LNCAP (cell line): Measurements from ENCODE around the gene NFS1.

Source experiments
- TF ChIP-seq, protein P1 (sequence below): fragments of 450-650 bp; IDR thresholded peaks from 2 replicates; pipeline ENCODE4 v1.5.1; 2017; ENCODE audit warnings: mild to moderate bottlenecking

NFS1 gene

DNA sequence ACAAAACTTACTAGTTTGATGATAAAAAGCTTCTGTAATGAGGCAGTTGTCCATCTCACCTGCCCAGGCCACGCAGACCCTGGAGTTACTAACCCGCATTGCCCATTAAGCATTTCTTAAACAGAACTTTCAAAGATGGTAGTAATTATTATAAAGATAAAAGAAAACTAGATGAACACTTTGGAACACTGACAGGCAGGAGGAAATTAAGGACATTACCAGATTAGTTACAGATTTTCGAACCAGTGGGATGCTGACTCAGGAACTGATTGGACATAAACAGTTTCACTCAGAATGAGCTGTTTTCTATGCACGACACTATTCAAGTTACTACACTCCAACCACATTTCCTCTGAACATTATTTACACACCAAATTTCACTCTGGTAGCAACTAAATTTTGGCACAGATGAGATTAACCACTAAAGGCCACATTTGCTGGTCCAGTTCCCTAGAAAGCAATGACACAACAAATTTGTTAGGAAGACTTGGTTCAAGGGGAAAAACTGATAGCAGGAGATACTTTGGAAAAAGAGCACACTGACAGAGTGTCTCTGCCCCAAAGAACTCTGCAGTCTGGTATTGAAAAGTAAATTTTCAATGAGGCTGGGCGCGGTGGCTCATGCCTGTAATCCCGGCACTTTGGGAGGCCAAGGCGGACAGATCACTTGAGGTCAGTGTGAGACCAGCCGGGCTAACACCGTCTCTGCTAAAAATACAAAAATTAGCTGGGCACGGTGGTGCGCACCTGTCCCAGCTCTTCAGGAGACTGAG, 3.1 kb upstream of the NFS1 start:
- TF ChIP-seq, protein P1, sequence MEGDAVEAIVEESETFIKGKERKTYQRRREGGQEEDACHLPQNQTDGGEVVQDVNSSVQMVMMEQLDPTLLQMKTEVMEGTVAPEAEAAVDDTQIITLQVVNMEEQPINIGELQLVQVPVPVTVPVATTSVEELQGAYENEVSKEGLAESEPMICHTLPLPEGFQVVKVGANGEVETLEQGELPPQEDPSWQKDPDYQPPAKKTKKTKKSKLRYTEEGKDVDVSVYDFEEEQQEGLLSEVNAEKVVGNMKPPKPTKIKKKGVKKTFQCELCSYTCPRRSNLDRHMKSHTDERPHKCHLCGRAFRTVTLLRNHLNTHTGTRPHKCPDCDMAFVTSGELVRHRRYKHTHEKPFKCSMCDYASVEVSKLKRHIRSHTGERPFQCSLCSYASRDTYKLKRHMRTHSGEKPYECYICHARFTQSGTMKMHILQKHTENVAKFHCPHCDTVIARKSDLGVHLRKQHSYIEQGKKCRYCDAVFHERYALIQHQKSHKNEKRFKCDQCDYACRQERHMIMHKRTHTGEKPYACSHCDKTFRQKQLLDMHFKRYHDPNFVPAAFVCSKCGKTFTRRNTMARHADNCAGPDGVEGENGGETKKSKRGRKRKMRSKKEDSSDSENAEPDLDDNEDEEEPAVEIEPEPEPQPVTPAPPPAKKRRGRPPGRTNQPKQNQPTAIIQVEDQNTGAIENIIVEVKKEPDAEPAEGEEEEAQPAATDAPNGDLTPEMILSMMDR = no peak

DNA sequence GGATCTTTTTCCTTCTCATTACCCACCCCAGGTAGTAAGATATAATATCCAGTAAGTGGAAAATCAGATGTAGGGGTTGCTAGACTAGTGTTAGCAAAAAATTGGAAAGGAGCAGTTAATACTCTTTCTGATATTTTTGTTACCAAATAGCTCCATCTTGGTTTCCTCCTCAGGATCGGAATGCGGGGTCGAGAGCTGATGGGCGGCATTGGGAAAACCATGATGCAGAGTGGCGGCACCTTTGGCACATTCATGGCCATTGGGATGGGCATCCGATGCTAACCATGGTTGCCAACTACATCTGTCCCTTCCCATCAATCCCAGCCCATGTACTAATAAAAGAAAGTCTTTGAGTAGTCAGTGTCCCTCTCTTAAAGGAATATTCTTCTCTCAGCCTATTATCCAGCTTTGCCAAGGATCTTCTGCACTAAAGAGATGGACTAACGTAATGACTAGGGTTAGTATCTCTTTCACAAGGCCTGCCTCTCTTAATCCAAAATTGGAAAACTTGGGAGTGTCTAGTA, 1.5 kb upstream of the NFS1 start:
- TF ChIP-seq, protein P1 = no peak

DNA sequence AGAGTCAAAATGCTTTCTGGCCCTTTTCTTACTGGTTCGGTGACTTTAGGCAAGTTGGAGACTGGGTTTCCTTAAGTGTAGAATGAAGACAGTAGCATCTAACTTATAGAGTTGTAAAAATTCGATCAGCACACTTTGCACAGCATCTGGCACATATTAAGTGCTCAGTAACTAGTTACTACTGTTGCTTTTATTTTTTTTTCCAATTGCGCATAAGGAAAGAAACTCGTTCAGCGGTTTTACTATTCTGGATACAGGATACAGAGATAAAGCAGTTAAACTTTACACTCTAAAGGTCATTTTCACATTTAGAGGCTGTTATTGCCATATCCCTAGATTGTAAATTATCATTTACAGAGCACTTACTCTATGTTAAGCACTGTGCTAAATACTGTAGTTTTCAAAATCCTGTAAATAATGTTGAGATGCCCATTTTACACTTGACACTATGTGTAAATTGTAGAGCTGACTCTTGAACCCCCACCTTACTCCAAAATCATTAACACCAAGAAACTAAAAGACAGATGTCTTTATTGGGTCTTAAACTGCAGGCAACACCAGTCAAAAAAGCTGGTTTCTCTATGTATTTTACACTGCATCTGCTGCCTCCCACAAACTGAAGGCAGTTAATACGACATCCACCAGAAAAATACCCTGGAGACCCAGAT, 939 bp upstream of the NFS1 start:
- TF ChIP-seq, protein P1 = no peak

DNA sequence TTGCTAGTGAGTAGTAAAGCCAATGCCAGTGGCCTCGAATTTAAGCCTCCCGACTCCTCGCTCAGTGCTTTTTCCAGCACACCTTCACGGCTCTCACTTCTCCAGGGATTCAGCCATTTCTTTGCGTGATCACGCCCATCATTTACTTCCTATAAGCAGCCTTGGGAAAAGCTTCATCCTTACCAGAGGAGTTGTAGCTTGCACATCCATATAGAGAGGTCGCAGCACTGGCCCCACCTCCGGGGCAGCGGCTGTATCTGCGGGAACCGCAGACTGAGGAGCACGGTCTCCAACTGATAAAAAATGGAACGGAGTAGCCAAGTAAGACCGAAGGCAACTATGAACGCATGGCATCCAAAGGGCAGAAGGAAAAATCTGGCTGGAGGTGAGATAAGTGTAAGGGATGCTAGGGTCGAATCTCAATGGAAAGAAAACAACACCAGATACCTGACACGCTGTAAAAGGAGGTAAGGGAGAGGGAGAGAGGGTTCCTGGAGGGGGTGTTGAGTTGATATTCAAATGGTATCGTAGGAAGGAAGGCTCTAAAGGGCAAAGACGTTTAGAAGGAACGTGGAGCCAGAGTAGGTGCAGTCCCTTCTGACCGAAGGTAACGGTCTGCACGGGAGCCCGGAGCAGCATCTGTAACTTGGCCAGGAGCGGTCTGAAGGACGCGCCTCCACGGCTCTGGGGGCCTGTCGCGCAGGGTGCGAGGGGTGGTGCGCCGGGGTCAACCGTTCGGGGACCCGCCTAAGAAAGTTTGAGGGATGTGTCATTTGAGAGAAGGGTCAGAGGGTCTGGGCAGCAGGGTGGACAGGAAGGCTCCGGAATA, 640 bp downstream of the NFS1 start:
- TF ChIP-seq, protein P1 = no peak

DNA sequence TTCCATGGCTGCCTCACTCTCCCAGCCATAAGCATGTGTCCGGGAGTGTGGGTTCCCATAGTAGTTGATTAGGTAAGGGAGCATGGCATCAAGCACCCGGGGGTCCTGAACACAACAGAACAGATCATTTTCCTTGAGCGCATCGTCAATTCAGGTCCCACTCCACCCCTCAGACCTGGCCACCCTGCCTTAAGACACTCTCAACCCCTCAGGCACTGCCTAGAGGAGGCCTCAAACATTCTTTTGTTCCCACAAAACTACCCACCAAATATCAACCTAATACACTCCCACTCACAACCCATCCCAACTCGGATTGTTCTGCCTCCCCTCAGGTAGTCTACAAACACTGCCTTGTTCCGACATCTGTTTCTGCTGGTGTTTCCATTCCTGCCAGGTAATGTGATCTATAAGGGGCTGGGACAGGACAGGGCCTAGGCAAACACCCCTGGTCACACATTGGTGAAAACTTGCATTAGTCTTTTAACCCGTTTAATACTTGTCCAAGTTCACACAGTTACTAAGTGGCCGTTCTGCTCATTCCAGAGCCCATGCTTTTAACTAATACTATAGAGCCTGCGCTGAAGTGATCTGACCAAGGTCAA, 1.4 kb downstream of the NFS1 start:
- TF ChIP-seq, protein P1 = no peak

DNA sequence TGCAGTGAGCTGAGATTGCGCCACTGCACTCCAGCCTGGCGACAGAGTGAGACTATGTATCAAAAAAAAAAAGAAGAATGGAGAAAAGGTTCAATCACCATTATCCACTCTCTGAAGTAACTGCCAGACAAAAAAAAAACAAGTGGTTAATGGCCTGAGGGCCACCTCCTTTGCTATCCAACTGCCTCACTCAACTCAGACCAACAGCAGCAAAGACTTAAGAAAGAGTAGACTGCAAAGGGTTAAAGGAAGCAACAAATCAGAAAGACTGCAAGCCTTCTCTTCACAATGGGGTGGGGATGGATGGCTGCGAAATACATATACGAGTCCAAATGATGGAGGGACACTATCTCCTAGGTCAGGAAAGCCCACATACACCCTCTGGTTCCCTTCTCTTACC, 3.2 kb downstream of the NFS1 start:
- TF ChIP-seq, protein P1 = no peak

DNA sequence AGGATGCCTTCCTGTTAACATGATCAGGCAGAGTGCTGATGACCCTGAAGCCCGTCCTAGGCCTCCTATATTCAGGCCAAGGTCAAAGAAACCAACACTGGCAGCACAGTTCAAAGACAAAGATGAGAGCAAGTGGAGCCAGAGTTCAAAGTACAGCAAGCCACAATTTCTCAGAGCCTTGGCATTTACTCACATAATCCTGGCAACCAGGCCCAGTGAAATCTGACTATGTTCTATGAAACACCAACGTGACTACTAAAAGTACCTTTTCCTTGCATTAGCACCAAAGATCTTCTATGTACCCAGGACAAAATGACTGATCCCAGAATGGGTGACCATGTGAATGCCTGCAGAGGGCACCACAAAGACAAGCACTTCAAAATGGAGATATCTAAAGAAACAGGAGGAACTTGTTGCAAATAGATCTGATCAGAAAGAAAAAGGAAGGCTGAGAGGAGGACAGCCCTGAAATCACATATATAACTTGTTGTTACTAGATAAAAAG, 3.9 kb downstream of the NFS1 start:
- TF ChIP-seq, protein P1 = no peak
